UCSD-AML1 (cell line): ENCODE results near the gene SLC6A11.

Experiments
- DNase-seq: peaks from one replicate; lab custom pipeline; 2025; ENCODE audit not compliant: unreplicated experiment; lab: John Stamatoyannopoulos, UW

Gene SLC6A11

DNA sequence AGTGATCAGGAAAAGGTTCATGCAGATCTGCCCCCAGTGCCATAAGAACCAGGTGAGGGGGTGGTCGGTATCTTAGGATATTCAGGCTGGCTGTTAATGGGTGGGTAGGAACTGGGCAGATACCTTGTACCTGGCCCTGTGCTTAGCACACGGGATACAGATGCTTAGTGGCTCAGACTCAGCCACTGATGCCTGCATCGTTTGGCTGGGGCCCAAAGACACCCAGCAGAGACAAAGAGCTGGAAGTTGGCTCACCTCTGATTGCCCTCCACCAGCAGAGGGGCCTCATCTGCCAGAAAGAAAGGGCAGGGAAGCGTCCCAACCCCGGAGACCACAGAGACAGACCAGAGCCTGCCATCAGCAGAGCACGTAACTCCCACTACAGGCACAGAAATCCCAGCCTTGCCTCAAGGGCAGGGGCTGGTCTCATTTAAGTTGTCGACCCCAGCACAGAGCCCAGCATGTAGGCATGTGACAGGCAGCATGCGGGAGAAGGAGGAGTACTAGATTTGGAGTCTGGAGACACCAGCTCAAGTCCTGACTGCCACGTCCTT lies 112.5 kb downstream of the SLC6A11 start:
- no peak for DNase-seq

DNA sequence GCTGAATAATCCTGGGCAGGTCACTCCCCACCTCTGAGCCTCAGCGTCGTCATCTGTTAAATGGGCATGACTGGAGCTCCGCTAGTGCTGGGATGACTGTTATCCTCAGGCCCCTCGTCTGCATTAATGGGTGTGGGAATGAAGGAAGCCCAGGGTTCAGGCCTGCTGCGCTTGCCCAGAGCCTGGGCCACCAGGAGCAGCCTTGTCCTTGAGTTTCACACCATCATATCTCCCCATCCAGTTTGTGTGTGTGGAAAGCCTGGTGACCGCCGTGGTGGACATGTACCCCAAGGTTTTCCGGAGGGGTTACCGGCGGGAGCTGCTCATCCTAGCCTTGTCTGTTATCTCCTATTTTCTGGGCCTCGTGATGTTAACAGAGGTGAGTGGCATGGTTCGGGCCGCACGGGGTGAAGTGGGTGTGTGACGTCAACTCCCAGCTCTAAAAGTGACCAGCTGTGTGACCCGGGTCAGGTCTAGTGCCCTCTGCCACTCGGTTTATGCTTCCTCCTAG lies 113.0 kb downstream of the SLC6A11 start:
- no peak for DNase-seq

DNA sequence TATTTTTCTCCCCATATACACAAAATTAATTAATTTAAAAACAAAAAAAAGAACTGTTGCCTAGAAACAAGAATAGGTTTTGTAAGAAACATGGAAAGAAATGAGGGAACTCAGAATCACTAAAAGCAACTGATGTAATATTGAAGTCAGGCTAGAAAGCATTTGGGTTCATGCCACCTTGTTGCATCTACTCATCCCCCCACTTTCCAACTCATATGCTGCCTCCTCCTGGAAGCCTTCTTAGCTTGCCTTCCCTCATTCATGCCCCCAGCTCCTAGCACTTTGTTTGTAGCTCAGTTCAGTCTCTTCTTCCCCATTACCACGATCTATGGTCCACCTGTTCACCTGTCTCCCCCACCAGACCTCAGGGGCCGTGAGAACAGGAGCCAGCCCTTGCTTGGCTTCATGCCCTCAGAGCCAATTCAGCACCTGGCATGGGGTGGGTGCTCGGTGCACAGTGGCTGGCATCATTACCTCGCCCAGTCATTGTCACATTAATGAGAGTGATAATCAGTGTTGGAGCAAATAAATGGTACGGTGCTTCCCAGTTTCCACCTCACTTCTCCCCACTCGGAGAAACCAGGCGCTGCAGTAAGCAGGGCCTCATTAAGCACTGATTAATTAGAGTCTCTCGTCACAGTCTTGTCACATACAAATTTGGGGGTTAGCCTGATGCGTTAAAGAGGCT lies 114.1 kb downstream of the SLC6A11 start:
- no peak for DNase-seq

DNA sequence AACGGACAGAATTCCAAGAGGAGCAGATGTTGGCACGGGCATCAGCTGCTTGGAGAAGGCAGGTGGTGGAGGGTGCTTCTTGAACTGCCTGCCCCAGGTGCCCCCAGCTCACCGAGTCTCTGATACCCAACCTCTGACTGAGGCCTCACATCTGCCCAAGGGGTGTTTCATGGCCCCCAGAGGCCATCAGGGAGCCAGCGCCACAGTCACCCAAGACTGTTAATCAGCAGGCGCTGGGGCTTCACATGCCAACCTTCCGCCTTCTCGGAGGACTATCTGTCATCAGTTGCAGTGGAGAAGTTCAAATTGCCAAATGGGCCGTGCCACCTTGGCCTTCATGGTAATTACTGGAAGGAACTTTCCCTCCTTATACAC lies 114.6 kb downstream of the SLC6A11 start:
- DNase-seq = no peak

DNA sequence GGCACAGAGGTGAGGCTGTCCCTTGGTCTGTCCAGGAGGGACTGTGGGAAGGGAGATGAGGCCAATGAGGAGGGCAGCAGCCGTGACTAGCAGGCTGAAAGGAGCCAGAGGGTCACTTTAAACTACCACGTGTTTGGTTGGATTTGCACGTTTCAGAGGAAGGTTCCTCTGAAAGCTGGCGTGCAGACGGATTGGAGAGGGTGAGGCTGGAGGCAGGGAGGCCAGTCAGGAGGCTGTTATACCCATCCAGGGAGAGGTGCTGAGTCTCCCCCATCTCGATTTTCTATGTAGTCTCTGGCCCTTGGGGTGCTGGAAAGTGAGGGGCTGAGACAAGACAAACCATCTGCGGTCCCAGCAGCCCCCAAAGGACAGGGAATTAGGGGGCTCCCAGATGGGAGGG lies 116.6 kb downstream of the SLC6A11 start:
- DNase-seq = no peak

DNA sequence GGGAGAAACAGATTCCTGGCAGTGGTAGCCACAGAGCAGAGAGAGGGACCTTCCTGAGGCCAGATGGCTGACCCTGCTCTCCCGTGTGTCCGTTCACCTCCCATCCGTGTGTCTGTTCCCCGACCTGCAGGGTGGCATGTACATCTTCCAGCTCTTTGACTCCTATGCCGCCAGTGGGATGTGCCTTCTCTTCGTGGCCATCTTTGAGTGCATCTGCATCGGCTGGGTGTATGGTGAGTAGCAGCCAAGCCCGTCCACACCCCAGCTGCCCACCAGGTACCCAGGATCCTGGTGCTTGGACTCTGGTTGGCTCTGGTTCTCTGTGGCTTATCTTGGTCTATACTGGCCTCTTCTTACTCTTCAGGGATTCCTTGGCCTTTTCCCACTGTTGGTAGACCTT lies 117.0 kb downstream of the SLC6A11 start:
- no peak for DNase-seq

DNA sequence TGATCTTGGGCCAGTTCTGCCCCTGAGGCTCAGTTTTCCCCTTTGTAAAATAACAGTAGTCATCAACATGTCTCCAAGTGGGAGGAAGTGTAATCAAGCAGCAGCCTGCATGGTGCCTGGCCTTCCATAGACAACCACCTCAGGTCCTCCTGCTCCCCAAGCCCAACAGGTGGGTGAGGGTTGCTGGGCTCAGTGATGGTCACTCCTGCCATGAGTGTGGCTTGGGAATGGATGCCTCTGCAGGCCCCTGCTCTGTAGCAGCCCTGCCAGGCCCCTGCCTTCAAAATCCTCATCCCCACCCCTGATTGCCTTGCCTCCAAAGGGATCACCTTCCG lies 117.4 kb downstream of the SLC6A11 start:
- no peak for DNase-seq

DNA sequence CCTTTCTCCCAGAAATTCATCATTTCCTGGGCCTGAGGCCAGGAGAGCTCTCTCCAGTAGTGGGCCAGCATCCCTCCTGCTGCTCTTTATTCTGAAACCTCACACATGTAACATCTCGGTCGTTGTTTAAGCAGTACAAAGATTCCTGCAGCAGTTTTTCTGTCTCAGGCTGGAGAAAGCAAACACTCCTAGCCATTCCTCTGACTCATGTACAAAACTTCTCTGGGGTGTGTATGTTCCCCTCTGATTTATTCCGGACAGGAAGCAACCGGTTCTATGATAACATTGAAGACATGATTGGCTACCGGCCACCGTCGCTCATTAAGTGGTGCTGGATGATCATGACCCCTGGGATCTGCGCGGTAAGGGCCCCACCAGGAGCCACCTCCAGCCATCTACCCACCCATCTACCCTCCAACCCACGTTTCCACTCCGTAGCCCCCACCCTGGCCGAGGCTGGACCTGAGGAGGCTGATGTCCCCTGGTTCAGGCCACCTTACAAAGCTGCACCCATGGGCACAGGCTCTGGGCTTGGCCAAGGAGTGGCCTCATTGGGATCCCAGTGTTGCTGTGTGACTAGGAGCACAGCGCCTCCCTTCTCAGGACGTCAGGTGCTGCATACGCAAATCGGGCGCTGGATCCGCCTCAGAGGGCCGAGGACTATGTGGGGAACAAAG lies 117.9 kb downstream of the SLC6A11 start:
- no peak for DNase-seq

DNA sequence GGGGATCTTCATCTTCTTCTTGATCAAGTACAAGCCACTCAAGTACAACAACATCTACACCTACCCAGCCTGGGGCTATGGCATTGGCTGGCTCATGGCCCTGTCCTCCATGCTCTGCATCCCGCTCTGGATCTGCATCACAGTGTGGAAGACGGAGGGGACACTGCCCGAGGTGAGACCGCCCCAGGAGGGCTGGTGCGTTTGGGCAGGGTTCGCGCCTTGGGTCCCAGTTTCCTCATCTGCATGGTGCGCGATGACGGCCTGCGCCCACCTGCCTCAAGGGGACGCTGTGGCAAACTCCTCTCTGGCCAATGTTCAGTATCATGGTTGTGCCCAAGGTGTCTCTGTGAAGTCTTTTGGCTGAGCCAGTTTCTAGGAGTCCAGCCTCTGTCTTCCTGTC lies 119.0 kb downstream of the SLC6A11 start:
- DNase-seq = no peak

DNA sequence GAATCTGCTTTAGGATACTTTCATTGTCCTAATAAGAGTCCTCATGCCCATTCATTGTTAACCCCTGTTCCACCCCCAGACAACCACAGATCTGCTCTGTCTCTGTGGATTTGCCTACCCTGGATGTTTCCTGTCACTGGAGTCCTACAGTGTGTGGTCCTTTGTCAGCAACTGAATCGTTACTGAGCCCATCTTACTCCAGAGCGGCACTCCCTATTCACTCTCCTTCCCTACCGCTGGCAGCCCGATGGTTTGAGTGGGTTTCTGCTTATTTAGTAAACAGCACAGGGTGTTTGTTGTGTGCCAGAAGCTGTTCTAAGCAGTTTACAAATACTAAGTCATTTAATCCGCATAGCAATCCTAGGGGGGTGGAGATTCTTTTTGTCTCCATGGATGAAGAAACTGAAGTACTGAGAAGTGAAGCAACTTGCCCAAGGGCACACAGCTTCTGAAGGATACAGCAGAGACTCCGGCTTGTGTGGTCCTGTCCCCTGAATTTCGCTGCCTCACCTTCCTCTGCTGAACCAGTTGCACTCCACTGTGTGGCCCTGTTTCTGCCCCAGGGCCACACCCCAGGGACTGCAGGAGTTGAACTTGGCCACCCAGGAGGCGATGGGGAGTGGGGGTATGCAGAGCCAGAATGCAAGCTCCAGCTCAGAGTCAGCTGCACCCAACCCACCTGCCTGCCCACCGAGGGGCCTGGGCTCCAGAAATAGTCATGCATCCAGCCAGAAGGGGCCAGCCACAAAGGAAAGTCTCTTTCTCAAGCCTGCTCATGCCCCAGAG lies 120.0 kb downstream of the SLC6A11 start:
- no peak for DNase-seq

DNA sequence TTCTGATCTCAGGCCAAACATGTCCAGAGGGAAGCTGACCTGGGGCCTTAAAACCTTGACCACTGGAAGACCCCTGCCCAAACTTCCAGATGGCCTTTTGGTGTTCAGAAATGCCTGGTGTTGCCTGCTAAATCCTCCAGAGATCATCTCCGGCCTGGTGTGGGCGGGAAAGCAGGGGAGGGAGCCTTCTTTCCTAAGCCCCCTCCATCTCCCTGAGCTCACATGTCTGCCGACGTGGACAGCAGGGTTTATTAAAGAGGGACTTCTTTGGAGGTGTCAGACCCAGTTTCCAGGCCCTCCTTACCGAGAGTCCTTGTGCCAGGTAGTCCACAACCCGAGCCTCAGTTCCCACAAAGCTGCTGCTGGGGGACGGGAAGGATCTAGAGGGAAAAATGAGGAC lies 120.7 kb downstream of the SLC6A11 start:
- DNase-seq = no peak

DNA sequence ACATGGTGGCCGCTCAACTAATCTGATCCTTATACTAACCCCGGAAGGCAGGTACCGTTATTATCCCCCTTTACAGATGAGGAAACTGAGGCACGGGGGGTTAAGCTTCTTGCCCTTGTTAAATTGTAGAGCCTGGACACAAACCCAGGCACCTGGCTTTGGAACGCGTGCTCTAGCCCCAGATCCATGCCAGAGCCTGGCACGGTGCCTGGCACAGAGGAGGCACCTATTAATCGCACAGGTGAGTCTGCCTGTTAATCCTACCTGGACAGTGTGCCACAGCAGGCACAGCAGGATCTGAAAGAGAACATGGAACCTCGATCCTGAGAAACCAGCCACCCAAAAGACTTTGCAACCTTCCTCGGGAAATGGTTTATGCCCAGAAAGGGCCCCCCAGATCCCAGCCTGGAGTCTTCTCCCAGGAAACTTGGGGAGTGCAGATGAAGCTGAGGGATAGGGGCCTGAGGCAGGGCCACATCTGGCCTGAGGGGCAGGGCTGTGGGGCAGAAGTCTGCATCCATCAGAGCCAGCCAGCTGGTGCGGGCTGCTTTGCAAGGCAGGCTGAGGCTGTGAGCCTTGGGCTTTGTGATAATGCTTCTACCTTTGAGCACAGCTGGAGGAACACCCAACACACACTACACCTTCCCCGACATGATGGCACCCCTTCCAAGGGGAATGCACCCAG lies 121.3 kb downstream of the SLC6A11 start:
- no peak for DNase-seq

DNA sequence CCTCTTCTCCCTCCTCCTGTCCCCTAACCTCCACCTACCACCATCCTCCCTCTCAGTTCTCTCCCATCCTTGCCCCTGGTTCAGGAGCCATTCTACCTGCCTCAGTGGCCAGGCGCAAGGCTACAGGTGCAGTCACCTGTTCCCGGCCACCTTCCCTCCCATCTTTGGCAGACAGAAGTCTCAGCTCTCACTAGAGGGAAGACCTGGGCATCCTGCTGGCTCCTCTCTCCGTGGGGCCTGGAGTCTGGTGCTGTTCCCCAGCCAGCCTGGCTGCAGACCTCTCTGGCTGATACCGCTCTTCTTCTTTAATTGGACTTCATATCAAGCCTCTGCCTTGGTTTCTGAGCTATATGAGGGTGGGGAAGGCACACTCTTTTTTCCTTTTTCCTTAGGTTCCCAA lies 123.5 kb downstream of the SLC6A11 start:
- DNase-seq = no peak

DNA sequence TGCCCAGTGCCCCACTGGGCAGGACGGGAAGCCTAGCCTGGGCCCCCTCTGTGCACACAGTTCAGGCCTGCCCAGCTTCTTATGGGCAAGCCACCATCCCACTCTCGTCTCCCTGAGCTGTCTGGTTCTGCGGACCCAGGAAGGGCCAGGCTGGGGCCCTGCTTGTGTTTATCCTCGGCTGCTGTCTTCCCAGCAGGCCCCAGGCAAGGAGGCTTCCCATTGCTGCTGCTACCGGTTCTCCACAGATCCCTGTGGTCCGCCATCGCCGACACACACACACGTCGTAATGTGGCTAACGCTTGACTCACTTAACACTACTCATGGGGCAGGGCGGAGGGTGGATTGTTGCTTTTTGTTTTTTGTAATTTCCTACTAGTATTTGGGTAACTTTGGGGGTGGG lies 124.1 kb downstream of the SLC6A11 start:
- DNase-seq = no peak

DNA sequence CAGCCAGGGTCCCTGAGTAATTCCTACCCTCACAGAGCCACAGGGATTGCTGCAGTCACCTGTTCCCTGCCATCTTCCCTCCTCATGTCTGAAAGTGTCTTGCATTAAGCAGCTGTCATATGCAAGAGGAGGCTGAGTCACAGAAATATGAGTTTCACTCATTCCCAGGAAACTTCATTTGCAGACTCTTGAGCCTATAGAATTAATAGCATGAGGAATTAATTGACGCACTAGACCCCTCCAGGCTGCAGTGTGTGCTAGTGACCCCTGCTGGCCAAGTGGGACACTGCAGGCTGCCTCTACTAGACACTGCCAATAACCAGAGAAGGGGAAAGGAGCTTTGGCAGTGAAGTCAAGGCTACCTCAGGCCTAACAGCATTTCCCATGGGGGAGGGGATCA lies 125.9 kb downstream of the SLC6A11 start:
- no peak for DNase-seq

DNA sequence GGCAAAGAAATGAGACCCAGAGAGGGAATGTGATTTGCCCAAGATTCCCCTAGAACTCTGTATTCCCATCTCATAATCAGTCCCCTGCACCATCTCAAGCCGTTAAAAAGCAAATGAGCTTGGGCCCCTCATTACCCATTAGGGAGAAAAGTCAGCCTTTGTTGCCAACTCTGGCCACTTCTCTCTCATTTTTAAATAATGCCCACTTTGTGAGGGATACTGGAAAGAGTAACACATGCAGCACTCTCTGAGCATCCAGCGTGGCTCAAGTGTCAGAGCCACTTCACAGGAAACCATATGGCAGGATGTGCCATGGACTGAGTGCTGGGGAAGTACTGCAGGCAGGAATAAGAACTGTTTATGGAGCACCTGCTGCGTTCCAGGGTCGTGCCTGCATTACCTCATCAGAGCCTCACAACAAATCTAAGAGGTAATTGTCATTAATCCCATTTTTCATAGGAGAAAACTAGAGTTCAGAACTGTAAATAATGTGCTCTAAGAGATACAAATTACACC lies 126.7 kb downstream of the SLC6A11 start:
- DNase-seq = no peak

DNA sequence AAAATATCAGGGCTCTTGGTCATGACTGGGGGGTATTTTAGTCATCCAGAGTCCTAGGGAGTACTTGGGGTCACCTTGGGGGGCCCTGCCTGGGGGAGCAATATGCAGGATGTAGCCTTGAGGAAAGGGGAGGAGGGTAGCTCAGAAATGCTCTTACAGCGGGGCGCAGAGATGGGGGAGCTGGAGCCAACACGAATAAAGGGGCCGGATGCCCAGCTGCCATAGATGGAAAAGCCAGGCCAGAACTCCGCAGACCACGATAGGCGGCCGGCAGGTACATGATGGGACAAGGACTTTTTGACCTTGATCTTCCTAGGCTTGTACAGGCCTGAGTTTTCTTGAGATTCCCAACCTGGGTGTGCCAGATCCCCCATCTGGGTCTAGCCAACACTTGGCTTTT lies 128.8 kb downstream of the SLC6A11 start:
- no peak for DNase-seq

DNA sequence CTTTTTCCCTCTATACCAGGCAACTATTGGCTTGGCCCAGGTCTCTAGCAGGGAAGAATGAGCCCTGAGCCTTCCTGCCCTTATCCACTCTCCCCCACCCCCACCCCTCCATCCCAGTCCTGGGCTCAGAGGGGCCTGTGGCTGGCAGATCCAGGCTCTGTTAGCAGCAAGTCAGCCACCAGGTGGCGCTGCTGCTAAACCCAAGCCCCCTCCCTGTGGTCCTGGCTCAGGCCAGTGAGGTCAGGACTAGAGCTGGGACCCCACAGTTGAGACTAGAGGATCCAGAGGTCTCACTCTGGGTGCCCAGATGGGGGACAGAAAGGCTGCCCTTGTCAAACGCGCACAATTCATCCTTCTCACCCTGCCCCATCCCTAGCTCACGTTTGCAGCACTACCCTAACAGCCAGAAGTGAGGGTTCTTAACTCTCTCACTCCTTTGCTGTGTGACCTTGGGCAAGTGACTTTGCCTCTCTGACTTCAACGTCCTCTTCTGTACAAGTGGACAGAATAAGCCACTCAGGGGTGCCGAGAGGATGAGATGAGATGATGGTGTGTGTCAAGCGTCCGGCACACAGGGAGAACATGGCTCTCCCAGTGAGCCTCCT lies 129.8 kb downstream of the SLC6A11 start:
- peak; percentile 57 for DNase-seq

DNA sequence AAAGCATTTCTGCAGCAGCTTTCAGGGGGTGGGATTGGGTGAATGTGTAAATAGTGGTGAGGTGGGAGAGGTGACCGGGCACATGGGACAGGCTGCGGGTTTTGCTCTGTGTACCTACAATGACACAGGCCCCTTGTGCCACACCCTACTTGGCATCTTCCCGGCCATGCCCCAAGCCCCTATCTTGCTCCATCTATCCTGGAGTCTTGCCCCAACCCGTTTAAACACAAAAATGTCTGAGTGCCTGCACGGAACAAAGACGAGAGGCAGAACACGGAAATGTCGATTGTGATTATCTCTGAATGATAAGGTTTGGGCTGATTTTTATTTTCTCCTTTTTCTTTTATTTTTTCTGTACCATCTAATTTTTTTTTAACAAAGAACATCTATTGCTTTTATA lies 130.5 kb downstream of the SLC6A11 start:
- DNase-seq = no peak

DNA sequence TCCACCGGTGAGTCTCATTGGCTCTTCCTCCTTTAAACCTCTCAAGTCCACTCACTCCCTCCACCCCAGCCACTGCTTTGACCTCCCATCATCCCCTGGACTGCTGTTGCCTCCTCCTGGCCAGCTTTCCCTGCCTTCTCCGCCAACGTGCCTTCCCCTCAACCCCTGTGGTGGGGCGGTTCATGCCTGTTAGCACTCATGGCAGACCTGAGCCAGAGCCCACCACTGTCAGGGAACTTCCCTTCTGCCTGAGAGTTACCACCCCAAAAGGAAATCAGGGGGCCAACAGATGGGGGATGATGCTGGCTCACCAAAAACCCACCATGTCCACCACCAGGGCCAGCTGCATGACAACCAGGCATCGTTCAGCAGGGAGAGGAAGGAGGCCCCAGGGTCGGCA lies 132.3 kb downstream of the SLC6A11 start:
- no peak for DNase-seq

DNA sequence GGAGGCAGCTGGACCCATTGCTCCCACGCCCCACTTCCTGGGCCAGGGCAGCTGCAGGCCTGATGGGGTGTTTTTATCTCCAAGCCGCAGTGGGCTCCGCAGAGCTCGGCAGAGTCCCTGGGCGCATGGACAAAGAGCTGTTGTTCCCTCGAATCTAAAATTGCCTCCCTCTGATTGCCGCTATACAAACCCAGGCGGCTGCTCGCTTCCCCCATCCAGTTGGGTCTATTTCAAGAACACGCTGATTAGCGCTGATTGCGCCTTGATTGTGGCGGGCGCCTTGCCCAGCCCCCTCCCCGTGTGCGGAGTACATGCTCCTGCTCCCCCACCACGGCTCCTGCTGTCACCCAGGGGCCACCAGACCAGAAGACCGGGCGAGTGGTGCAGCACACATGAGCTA lies 133.2 kb downstream of the SLC6A11 start:
- DNase-seq = no peak
